Bronchial epithelial cell (primary cell): ENCODE measurements around the gene THSD4. TPM values are rescaled to one million over a fixed set of nuclear protein-coding genes. Genes with fewer than 3 reads are reported as not detected.

Source experiments
- DNase-seq: peaks from one replicate; pipeline ENCODE4 v3.0.0-alpha.2; 2010; ENCODE audit warnings: low read depth
- FAIRE-seq: peaks from 2 replicates; lab custom pipeline; 2011; peaks lifted over from hg19 to GRCh38; lab: Jason Lieb, UNC
- H3K27me3 ChIP-seq: 2 replicates; pipeline ENCODE4 v1.5.1; 2011; ENCODE audit warnings: low read length; ENCODE audit not compliant: control insufficient read depth, insufficient read depth
- H3K36me3 ChIP-seq: 2 replicates; pipeline ENCODE4 v1.5.1; 2011; ENCODE audit warnings: low read length; ENCODE audit not compliant: control insufficient read depth, insufficient read depth
- H3K4me3 ChIP-seq: 2 replicates; pipeline ENCODE4 v1.5.1; 2011; ENCODE audit warnings: mild to moderate bottlenecking, low read depth, low read length, control low read depth
- CTCF ChIP-seq: IDR thresholded peaks from 2 replicates; pipeline ENCODE4 v1.5.1; 2011; ENCODE audit warnings: mild to moderate bottlenecking, moderate library complexity, low read length, control low read depth, inconsistent platforms; ENCODE audit not compliant: insufficient read depth, severe bottlenecking
- total RNA-seq: library from RNA; depleted of rRNA; stranded (reverse); fragments of >200 nt; gene quantifications from 2 replicates; pipeline ENCODE4 v1.2.1, GENCODE V29; 2014

Gene THSD4
- total RNA-seq, 1 donor from 2014 or later = 14.5 TPM

- no peak for TF ChIP-seq CTCF
- Histone ChIP-seq H3K4me3 (no peak overlapping the region), H3K36me3 (no peaks in the 10 kb centered on the region), H3K27me3 (no peaks in the 10 kb centered on the region)
- FAIRE-seq (no peak), DNase-seq (no peak)
These were observed 220.3 kb downstream of the THSD4 start for GRCh38 chr15:71335591-71335990.

- no peaks in the 10 kb centered on the region for H3K27me3 ChIP-seq
- H3K36me3 ChIP-seq = no peaks in the 10 kb centered on the region
- FAIRE-seq = no peak
- TF ChIP-seq CTCF = no peak
- no peak overlapping the region for H3K4me3 ChIP-seq
- DNase-seq = peak; percentile 68
These were observed 221.4 kb downstream of the THSD4 start for GRCh38 chr15:71336671-71337070.

- no peaks in the 10 kb centered on the region for H3K36me3 ChIP-seq
- H3K27me3 ChIP-seq = no peaks in the 10 kb centered on the region
- FAIRE-seq (peak; percentile 98), DNase-seq (peak; percentile 98)
- TF ChIP-seq CTCF = peak; percentile 6
- H3K4me3 ChIP-seq = no peak overlapping the region
These were observed 222.1 kb downstream of the THSD4 start for GRCh38 chr15:71337197-71337845.

- Histone ChIP-seq H3K36me3 (no peaks in the 10 kb centered on the region), H3K27me3 (no peaks in the 10 kb centered on the region), H3K4me3 (no peak overlapping the region)
- DNase-seq (no peak), FAIRE-seq (no peak)
- no peak for TF ChIP-seq CTCF
These were observed 223.0 kb downstream of the THSD4 start for GRCh38 chr15:71338265-71338664.

- no peak for TF ChIP-seq CTCF
- no peak for DNase-seq
- Histone ChIP-seq H3K4me3 (no peak overlapping the region), H3K27me3 (no peaks in the 10 kb centered on the region), H3K36me3 (no peaks in the 10 kb centered on the region)
- FAIRE-seq = no peak
These were observed 223.7 kb downstream of the THSD4 start for GRCh38 chr15:71338827-71339542.
